ENCODE measurements around the gene LRRC30.

Gene LRRC30

DNA sequence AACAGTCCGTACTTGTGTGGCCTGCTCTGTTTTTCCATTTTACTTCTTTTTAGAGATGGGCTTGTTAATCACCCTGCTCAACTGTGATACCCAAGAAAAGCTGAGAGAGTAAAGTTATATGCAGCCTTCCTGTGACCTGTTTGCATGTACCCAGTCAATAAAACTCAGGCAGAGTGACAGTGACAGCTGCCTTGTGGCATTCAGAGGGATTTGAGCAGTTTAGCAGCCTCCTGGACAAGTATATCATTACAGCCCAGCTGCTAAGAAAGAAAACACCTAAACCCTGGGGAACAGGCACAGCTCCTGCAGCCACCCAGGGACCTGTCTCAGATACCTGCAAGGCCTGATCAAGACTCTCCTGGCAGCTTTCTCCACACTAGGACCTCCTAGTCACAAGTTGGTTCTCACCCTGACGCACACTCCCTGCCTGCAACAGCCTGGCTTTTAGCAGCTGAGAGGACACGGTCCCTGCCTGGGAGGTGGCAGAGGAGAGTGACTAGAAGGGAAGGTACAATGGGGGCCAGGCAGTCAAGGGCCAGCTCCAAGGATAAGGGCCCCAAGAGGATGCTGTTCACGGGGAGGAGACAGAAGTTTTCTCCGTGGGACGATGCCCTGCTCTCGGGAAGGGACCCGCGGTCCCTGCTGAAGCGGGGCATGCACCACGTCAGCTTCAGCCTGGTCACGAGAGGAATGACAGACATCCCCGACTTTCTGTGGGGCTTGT, at the start of gene LRRC30:
Gene LRRC30, plus strand, starts transcription at position 464 of the 724 bp plus-strand sequence. Its CDS starts 50 bp downstream, at position 514.
- no peak within 1 kb of the TSS for H3K27ac ChIP-seq
- DNase-seq, result no peak
- H3K4me3 ChIP-seq (ENCODE audit: low read depth, low read length), result no peak within 1 kb of the TSS
- in situ Hi-C loops (cut with HindIII; ENCODE audit: low pct_ligation_motif_present, low sequenced_read_pairs), result no loop called here
- no peaks in the 10 kb centered on the region for H3K27me3 ChIP-seq (replicated peaks)
- TF ChIP-seq CTCF (IDR thresholded peaks at IDR 0.05; ENCODE audit: low read depth, low read length, missing control alignments), result no peak
- H3K36me3 ChIP-seq (replicated peaks), result no peaks in the 10 kb centered on the region

GRCh38 chr18:7185701-7186100, 45.2 kb upstream of the LRRC30 start:
- Histone ChIP-seq H3K4me3 (ENCODE audit: low read depth, low read length) (no peak overlapping the region), H3K27me3 (replicated peaks) (no peaks in the 10 kb centered on the region), H3K27ac (no peak overlapping the region), H3K36me3 (replicated peaks) (no peaks in the 10 kb centered on the region)
- no peak for DNase-seq
- no peak for TF ChIP-seq CTCF (IDR thresholded peaks at IDR 0.05; ENCODE audit: low read depth, low read length, missing control alignments)
- in situ Hi-C loops (cut with HindIII; ENCODE audit: low pct_ligation_motif_present, low sequenced_read_pairs), result no loop called here

GRCh38 chr18:7190547-7191156, 40.2 kb upstream of the LRRC30 start:
- in situ Hi-C loops (cut with HindIII; ENCODE audit: low pct_ligation_motif_present, low sequenced_read_pairs), result no loop called here
- H3K27me3 ChIP-seq (replicated peaks), result no peaks in the 10 kb centered on the region
- TF ChIP-seq CTCF (IDR thresholded peaks at IDR 0.05; ENCODE audit: low read depth, low read length, missing control alignments), result no peak
- no peak overlapping the region for H3K27ac ChIP-seq
- no peak overlapping the region for H3K4me3 ChIP-seq (ENCODE audit: low read depth, low read length)
- no peak for DNase-seq
- H3K36me3 ChIP-seq (replicated peaks), result no peaks in the 10 kb centered on the region

DNA sequence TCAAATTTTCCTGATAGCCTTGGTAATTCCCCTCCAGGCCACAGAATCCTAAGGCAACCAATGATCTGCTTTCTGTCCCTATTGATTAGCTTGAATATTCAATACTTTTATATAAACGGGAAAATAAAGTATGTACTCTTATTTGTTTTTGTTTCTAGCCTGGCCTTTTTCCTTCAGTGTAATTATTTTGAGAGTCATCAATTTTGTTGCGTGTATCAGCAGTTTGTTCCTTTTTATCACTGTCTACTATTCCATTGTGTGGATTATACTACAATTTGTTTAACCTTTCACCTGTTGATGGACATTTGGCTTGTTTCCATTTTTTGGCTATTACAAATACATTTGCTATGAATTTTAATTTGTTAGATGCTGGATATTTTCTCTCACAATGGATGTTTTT, 39.2 kb upstream of the LRRC30 start:
- Histone ChIP-seq H3K27me3 (replicated peaks) (no peaks in the 10 kb centered on the region), H3K4me3 (ENCODE audit: low read depth, low read length) (no peak overlapping the region), H3K36me3 (replicated peaks) (no peaks in the 10 kb centered on the region), H3K27ac (no peak overlapping the region)
- TF ChIP-seq CTCF (IDR thresholded peaks at IDR 0.05; ENCODE audit: low read depth, low read length, missing control alignments), result no peak
- in situ Hi-C loops (cut with HindIII; ENCODE audit: low pct_ligation_motif_present, low sequenced_read_pairs), result no loop called here
- DNase-seq, result no peak

GRCh38 chr18:7195266-7195665, 35.6 kb upstream of the LRRC30 start:
- no peak for DNase-seq
- no peak for TF ChIP-seq CTCF (IDR thresholded peaks at IDR 0.05; ENCODE audit: low read depth, low read length, missing control alignments)

More at GRCh38 chr18:7195266-7195665, 35.6 kb upstream of the LRRC30 start:
- in situ Hi-C loops (cut with HindIII; ENCODE audit: low pct_ligation_motif_present, low sequenced_read_pairs), result no loop called here
- Histone ChIP-seq H3K27me3 (replicated peaks) (no peaks in the 10 kb centered on the region), H3K4me3 (ENCODE audit: low read depth, low read length) (no peak overlapping the region), H3K36me3 (replicated peaks) (no peaks in the 10 kb centered on the region), H3K27ac (no peak overlapping the region)

Measured in brain microvascular endothelial cell (primary cell).